ENCODE measurements around the gene PXK. TPM values are rescaled to one million over a fixed set of nuclear protein-coding genes. Genes with fewer than 3 reads are reported as not detected.
A peak's percentile ranks its signal among the peaks of the same experiment; 100 is the strongest.

Gene PXK
- total RNA-seq, 1 donor from 2014 or later, result 47.6 TPM

GRCh38 chr3:58356054-58356453 lies 23.4 kb downstream of the PXK start:
- H3K4me1 Mint-ChIP-seq (ENCODE audit: low read depth), result peaks cover 62% of the 10 kb centered on the region
- intact Hi-C loops (cut with micrococcal nuclease), result loop anchor here (5.0 to 10.0 kb wide), 2 partner anchors 91 to 116 kb away; no protein-coding TSS in a partner anchor
- H3K36me3 Mint-ChIP-seq (ENCODE audit: low read depth), result peaks cover 25% of the 10 kb centered on the region
- no peak overlapping the region for H3K4me3 Mint-ChIP-seq (ENCODE audit: low read depth)
- no peaks in the 10 kb centered on the region for H3K9me3 Mint-ChIP-seq
- H3K27ac Mint-ChIP-seq, result peak overlapping the region; percentile 95
- no peaks in the 10 kb centered on the region for H3K27me3 Mint-ChIP-seq (ENCODE audit: low read depth)
- no peak for DNase-seq (ENCODE audit: low spot score)

- intact Hi-C loops (cut with micrococcal nuclease), result loop anchor here (5.0 to 10.0 kb wide), 2 partner anchors 93 to 115 kb away; no protein-coding TSS in a partner anchor
- peak overlapping the region; percentile 45 for H3K4me3 Mint-ChIP-seq (ENCODE audit: low read depth)
- H3K27ac Mint-ChIP-seq, result peak overlapping the region; percentile 95
- H3K27me3 Mint-ChIP-seq (ENCODE audit: low read depth), result no peaks in the 10 kb centered on the region
- peaks cover 56% of the 10 kb centered on the region for H3K4me1 Mint-ChIP-seq (ENCODE audit: low read depth)
- DNase-seq (ENCODE audit: low spot score), result no peak
- H3K36me3 Mint-ChIP-seq (ENCODE audit: low read depth), result peaks cover 23% of the 10 kb centered on the region
- H3K9me3 Mint-ChIP-seq, result no peaks in the 10 kb centered on the region
Measured at GRCh38 chr3:58357402-58357801, 24.7 kb downstream of the PXK start.

- peaks cover 17% of the 10 kb centered on the region for H3K36me3 Mint-ChIP-seq (ENCODE audit: low read depth)
- peak overlapping the region; percentile 95 for H3K27ac Mint-ChIP-seq
- peaks cover 51% of the 10 kb centered on the region for H3K4me1 Mint-ChIP-seq (ENCODE audit: low read depth)
- H3K4me3 Mint-ChIP-seq (ENCODE audit: low read depth), result no peak overlapping the region
- intact Hi-C loops (cut with micrococcal nuclease), result loop anchor here (1.0 to 10.0 kb wide), 6 partner anchors 8 to 114 kb away; no protein-coding TSS in a partner anchor
- no peaks in the 10 kb centered on the region for H3K27me3 Mint-ChIP-seq (ENCODE audit: low read depth)
- DNase-seq (ENCODE audit: low spot score), result no peak
- no peaks in the 10 kb centered on the region for H3K9me3 Mint-ChIP-seq
Measured at GRCh38 chr3:58358092-58358491, 25.4 kb downstream of the PXK start.

- no peaks in the 10 kb centered on the region for H3K9me3 Mint-ChIP-seq
- H3K4me1 Mint-ChIP-seq (ENCODE audit: low read depth), result peaks cover 47% of the 10 kb centered on the region
- peaks cover 21% of the 10 kb centered on the region for H3K36me3 Mint-ChIP-seq (ENCODE audit: low read depth)
- DNase-seq (ENCODE audit: low spot score), result no peak
- peak overlapping the region; percentile 95 for H3K27ac Mint-ChIP-seq
- no peak overlapping the region for H3K4me3 Mint-ChIP-seq (ENCODE audit: low read depth)
- intact Hi-C loops (cut with micrococcal nuclease), result loop anchor here (1.0 to 10.0 kb wide), 6 partner anchors 7 to 113 kb away; no protein-coding TSS in a partner anchor
- no peaks in the 10 kb centered on the region for H3K27me3 Mint-ChIP-seq (ENCODE audit: low read depth)
Measured at GRCh38 chr3:58358808-58359207, 26.1 kb downstream of the PXK start.

- intact Hi-C loops (cut with micrococcal nuclease), result loop anchor here (2.0 to 10.0 kb wide), 3 partner anchors 55 to 113 kb away; no protein-coding TSS in a partner anchor
Measured at GRCh38 chr3:58359621-58360020, 26.9 kb downstream of the PXK start.

GRCh38 chr3:58361866-58362265 lies 29.2 kb downstream of the PXK start:
- intact Hi-C loops (cut with micrococcal nuclease), result no loop called here
- H3K4me3 Mint-ChIP-seq (ENCODE audit: low read depth), result no peak overlapping the region
- peaks cover 41% of the 10 kb centered on the region for H3K36me3 Mint-ChIP-seq (ENCODE audit: low read depth)
- no peak for DNase-seq (ENCODE audit: low spot score)
- no peaks in the 10 kb centered on the region for H3K9me3 Mint-ChIP-seq
- H3K4me1 Mint-ChIP-seq (ENCODE audit: low read depth), result peaks cover 50% of the 10 kb centered on the region
- H3K27me3 Mint-ChIP-seq (ENCODE audit: low read depth), result no peaks in the 10 kb centered on the region
- no peak overlapping the region for H3K27ac Mint-ChIP-seq

More at GRCh38 chr3:58359621-58360020, 26.9 kb downstream of the PXK start:
- Mint-ChIP-seq H3K36me3 (ENCODE audit: low read depth) (peaks cover 21% of the 10 kb centered on the region), H3K4me1 (ENCODE audit: low read depth) (peaks cover 49% of the 10 kb centered on the region), H3K9me3 (no peaks in the 10 kb centered on the region), H3K4me3 (ENCODE audit: low read depth) (no peak overlapping the region), H3K27ac (peak overlapping the region; percentile 42), H3K27me3 (ENCODE audit: low read depth) (no peaks in the 10 kb centered on the region)
- DNase-seq (ENCODE audit: low spot score), result no peak

GRCh38 chr3:58366699-58367098 lies 34.0 kb downstream of the PXK start:
- Mint-ChIP-seq H3K9me3 (no peaks in the 10 kb centered on the region), H3K27ac (peak overlapping the region; percentile 76), H3K36me3 (ENCODE audit: low read depth) (peaks cover 55% of the 10 kb centered on the region), H3K27me3 (ENCODE audit: low read depth) (no peaks in the 10 kb centered on the region), H3K4me3 (ENCODE audit: low read depth) (peak overlapping the region; percentile 7), H3K4me1 (ENCODE audit: low read depth) (peaks cover 48% of the 10 kb centered on the region)
- intact Hi-C loops (cut with micrococcal nuclease), result loop anchor here (1.0 kb wide), 1 partner anchor 8 kb away; no protein-coding TSS in a partner anchor
- DNase-seq (ENCODE audit: low spot score), result no peak

- intact Hi-C loops (cut with micrococcal nuclease), result no loop called here
- Mint-ChIP-seq H3K27me3 (ENCODE audit: low read depth) (no peaks in the 10 kb centered on the region), H3K27ac (no peak overlapping the region), H3K4me1 (ENCODE audit: low read depth) (peaks cover 44% of the 10 kb centered on the region), H3K36me3 (ENCODE audit: low read depth) (peaks cover 54% of the 10 kb centered on the region), H3K4me3 (ENCODE audit: low read depth) (no peak overlapping the region), H3K9me3 (no peaks in the 10 kb centered on the region)
- no peak for DNase-seq (ENCODE audit: low spot score)
Measured at GRCh38 chr3:58369038-58369437, 36.3 kb downstream of the PXK start.

GRCh38 chr3:58369876-58370275 lies 37.2 kb downstream of the PXK start:
- Mint-ChIP-seq H3K27ac (no peak overlapping the region), H3K9me3 (no peaks in the 10 kb centered on the region)

GRCh38 chr3:58370407-58370806 lies 37.7 kb downstream of the PXK start:
- DNase-seq (ENCODE audit: low spot score), result no peak
- peaks cover 56% of the 10 kb centered on the region for H3K36me3 Mint-ChIP-seq (ENCODE audit: low read depth)

More at GRCh38 chr3:58369876-58370275, 37.2 kb downstream of the PXK start:
- DNase-seq (ENCODE audit: low spot score), result no peak
- Mint-ChIP-seq H3K4me1 (ENCODE audit: low read depth) (peaks cover 45% of the 10 kb centered on the region), H3K27me3 (ENCODE audit: low read depth) (no peaks in the 10 kb centered on the region), H3K4me3 (ENCODE audit: low read depth) (no peak overlapping the region), H3K36me3 (ENCODE audit: low read depth) (peaks cover 58% of the 10 kb centered on the region)
- intact Hi-C loops (cut with micrococcal nuclease), result no loop called here

GRCh38 chr3:58371754-58372153 lies 39.1 kb downstream of the PXK start:
- H3K36me3 Mint-ChIP-seq (ENCODE audit: low read depth), result peaks cover 44% of the 10 kb centered on the region
- no peak for DNase-seq (ENCODE audit: low spot score)
- H3K4me3 Mint-ChIP-seq (ENCODE audit: low read depth), result no peak overlapping the region
- intact Hi-C loops (cut with micrococcal nuclease), result no loop called here
- no peaks in the 10 kb centered on the region for H3K27me3 Mint-ChIP-seq (ENCODE audit: low read depth)
- H3K27ac Mint-ChIP-seq, result peak overlapping the region; percentile 12
- H3K4me1 Mint-ChIP-seq (ENCODE audit: low read depth), result peaks cover 27% of the 10 kb centered on the region
- H3K9me3 Mint-ChIP-seq, result no peaks in the 10 kb centered on the region

More at GRCh38 chr3:58370407-58370806, 37.7 kb downstream of the PXK start:
- Mint-ChIP-seq H3K27ac (no peak overlapping the region), H3K4me3 (ENCODE audit: low read depth) (no peak overlapping the region), H3K9me3 (no peaks in the 10 kb centered on the region), H3K27me3 (ENCODE audit: low read depth) (no peaks in the 10 kb centered on the region), H3K4me1 (ENCODE audit: low read depth) (peaks cover 39% of the 10 kb centered on the region)
- intact Hi-C loops (cut with micrococcal nuclease), result no loop called here

GRCh38 chr3:58375254-58375653 lies 42.6 kb downstream of the PXK start:
- Mint-ChIP-seq H3K9me3 (no peaks in the 10 kb centered on the region), H3K4me1 (ENCODE audit: low read depth) (peaks cover 18% of the 10 kb centered on the region), H3K36me3 (ENCODE audit: low read depth) (peaks cover 45% of the 10 kb centered on the region), H3K27ac (no peak overlapping the region), H3K4me3 (ENCODE audit: low read depth) (no peak overlapping the region), H3K27me3 (ENCODE audit: low read depth) (no peaks in the 10 kb centered on the region)
- intact Hi-C loops (cut with micrococcal nuclease), result no loop called here
- DNase-seq (ENCODE audit: low spot score), result no peak

- no peak overlapping the region for H3K27ac Mint-ChIP-seq
- intact Hi-C loops (cut with micrococcal nuclease), result no loop called here
- peaks cover 9% of the 10 kb centered on the region for H3K4me1 Mint-ChIP-seq (ENCODE audit: low read depth)
- peaks cover 32% of the 10 kb centered on the region for H3K36me3 Mint-ChIP-seq (ENCODE audit: low read depth)
- H3K9me3 Mint-ChIP-seq, result no peaks in the 10 kb centered on the region
- H3K4me3 Mint-ChIP-seq (ENCODE audit: low read depth), result no peak overlapping the region
- no peak for DNase-seq (ENCODE audit: low spot score)
- no peaks in the 10 kb centered on the region for H3K27me3 Mint-ChIP-seq (ENCODE audit: low read depth)
Measured at GRCh38 chr3:58377168-58377567, 44.5 kb downstream of the PXK start.
